ENCODE results near the gene CLCNKA.
"Not testable (repeated sequence)": the region's sequence is repeated elsewhere in the genome, so short reads cannot be mapped to it uniquely, and the experiment has no call there.

Gene CLCNKA

GRCh38 chr1:16021681-16022080, at the start of gene CLCNKA:
TSS of gene CLCNKA (plus strand) at chr1:16022036. CDS start at chr1:16022620, 584 bp downstream.
- peak; percentile 41 for DNase-seq

DNA sequence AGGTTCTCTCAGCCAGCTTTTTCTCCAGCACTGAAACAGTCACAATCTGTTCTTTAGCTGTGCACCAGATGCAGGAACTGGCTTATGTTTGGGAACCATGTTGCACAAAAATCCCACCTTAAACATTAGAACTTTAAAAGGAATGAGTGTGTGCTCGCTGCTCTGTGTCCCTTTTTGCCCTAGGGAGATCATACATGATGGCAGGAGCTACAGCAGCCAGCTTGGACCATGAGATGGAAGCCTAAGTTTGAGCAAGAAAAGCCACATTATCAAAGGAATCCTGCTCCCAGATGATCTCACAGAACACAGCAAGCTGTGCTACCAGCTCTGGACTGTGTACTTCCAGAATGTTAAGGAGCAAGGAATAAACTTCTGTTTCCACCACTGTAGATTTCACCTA, 49.4 kb upstream of the CLCNKA start:
- DNase-seq: no peak

- no peak for DNase-seq
These were observed 48.1 kb upstream of the CLCNKA start for GRCh38 chr1:15973772-15974171.

- DNase-seq: no peak
These were observed 47.0 kb upstream of the CLCNKA start for GRCh38 chr1:15974855-15975254.

DNA sequence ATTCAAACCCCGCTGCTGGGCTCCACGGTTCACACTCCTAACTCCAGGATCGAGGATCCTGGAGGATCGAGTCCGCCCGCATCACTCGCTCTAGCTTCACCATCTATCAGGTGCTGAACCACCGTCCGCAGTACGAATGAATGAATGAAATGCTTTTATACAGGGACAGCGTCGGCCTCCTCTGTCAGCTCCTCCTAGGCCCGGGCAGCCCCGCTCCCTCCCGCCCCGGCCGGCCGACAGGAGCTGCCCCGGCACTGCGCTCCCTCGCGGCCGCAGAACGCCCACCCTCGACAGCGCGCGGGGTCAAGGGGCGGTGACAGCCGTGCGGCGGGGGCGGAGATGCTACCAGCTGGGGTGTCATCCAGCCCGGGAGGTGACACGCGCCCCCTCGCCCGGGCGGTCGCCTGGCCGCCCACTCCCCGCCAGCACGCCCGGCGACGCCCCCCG, 46.5 kb upstream of the CLCNKA start:
- no peak for DNase-seq

DNA sequence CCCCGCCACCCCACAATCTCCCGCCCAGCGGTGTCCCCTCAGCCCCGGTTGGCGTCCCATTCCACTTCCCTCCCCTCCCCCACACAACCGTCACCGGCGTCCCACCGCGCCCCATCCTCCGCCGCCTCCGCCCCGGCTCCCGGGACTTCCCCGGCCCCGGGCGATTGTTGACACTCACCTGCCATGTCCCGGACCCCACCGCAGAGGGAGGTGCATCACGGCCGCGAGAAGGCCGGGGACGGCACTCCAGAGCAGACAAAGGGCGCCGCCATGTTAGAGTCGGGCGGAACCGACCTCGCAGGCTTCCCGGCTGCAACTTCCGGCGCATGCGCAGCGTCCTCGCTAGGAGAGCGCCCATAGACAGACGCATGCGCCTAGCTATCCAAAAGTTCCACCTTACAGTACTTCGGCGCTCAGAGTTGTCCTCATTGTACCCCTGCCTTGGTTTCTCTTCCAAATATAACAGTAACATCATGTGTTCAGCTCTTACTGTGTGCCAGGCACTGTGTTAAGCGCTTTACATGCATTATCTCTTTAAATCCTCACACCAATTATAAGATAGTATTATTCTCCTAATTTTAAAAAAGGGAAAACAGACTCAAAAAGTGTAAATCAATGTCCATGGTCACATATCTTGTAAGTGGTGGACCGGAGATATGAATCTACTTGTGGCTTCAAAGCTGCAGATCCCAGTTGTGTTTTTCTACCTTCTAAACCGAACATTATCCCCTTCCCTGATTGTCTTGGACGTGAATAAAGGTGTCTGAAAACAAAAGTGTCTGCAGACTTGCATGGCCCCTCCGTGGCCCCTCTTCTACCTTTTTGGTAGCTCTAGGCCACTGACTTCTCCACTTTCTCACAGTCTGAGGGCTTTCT, 45.8 kb upstream of the CLCNKA start, which contains the start of gene ZBTB17:
Gene ZBTB17, minus strand, starts transcription at position 297 of the 876 bp plus-strand sequence. CDS start 27,606 bp downstream, outside the sequence.
- peak; percentile 88 for DNase-seq

DNA sequence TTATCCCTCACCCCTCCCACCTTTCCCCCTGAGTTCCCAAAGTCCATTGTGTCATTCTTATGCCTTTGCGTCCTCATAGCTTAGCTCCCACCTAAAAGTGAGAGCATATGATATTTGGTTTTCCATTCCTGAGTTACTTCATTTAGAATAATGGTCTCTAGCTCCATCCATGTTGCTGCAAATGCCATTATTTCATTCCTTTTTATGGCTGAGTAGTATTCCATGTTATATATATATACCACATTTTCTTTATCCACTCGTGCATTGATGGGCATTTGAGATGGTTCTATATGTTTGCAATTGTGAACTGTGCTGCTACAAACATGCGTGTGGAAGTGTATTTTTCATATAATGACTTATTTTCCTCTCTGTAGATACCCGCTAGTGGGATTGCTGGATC, 43.9 kb upstream of the CLCNKA start:
- DNase-seq: not testable (repeated sequence)

DNA sequence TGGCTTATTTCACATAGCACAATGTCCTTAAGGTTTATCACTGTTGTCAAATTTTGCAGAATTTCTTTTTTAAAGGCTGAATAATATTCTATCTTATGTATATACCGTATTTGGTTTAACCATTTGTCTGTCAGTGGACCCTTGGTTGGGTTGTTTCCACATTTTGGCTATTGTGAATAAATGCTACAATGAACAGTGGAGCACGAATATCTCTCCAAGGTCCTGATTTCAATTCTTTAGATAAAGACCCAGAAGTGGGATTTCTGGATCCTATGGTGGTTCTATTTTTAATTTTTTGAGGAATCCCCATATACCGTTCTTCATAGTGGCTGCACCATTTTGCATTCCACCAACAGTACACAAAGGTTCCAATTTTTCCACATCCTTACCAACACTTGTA, 40.2 kb upstream of the CLCNKA start:
- no peak for DNase-seq

DNA sequence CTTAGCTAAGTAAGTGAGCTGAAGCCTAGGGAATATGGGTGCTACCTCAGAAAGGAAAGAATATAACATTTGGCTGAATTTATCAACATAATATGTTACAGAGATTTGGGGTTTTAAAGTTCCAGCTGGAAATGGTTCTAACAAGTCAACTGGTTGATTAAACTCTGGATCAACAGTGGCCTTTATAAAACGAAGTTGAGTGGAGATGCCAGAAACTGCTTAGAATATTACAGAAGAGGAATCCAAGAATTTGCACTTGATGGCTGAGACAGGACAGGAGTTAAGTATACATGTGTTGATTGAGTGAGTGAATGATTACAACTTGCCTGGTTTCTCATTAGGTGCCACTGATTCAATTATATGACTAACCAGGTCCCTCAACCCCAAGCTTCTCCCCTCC, 38.6 kb upstream of the CLCNKA start:
- DNase-seq: no peak

DNA sequence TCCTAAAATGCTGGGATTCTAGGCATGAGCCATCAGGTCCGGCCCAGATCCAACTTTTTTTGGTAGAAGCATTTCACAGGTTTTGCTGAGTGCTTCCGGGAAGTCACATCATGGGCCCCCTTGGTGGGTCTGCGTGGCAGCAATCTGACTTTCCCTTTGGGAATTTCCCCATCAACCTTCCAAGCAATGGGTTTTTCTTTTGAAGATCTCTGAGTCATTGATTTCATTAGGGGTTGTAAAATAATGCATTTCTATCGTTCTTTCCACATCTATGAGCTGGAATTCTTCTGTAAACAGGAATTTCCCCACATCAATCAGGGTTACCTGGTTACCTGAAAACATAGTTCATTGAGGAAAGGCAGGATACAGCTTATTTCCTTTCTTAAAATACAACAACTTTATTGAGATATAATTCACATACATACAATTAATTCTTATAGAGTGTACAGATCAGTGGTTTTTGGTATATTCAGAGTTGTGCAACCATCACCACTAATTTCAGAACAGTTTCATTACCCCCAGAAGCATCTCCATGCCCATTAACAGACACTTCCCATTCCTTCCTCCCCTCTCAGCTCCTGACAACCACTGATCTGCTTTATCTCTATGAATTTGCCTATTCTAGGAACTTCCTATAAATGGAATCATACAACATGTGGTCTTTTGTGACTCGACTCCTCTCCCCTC, 36.1 kb upstream of the CLCNKA start:
- no peak for DNase-seq

DNA sequence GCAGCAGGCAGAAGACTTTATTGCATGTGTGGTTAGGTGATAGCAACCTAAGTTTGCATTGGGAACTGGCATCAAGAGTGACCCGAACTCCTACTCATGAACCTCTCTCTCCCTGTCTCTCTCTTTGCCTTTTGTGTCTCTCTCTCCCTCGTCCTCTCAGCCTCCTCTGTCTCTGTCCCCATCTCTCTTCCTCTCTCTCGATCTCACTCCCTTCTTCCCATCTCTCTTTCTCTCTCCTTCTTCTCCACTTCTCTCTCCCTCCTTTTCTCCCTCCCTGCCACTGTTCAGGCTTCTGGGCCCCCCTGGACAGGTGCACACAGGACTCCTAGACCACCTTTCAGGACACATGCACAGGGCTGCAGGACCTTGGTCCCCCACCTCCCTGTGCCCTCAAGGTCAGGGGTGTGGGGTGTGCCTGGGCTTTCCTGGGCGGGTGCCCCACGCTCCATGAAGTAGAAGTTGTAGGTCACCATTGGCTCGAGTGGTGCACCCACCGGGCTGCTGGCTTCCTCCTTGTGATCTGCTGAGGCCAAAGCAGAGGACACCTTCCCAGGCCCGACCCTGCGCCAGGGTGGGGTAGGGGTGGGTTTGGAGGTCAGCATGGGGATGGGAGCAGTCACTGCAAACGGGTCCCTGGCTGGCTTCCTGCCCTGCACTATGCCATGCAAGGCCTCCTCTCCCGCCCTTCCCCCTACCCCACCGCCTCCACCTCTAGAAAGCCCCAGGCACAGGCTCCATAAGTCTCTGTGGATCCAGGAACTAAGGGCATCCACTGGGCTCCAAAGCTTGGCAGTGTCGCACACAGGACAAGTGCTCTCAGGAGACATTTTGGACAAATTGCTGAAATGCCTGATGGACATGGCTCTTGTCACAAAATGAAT, 32.7 kb upstream of the CLCNKA start:
- DNase-seq: no peak

DNA sequence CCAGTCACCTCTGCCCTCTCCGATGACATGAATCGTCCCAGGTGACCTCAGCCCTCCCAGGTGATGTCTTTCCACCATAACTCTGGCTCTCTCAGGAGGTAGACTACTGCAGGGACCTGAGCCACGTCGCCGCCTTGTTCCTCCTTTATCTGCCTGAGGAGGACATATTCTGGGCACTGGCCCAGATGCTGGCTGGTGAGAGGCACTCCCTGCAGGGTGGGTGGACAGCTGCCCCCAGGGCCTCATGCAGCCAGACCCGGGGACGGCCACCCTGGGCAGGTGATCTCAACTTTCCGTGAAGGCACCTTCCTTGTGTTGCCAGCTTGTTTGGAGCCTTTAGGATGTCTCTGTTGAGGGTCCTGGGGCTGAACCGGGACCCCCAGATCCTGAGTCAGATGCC, 32.1 kb upstream of the CLCNKA start:
- no peak for DNase-seq

DNA sequence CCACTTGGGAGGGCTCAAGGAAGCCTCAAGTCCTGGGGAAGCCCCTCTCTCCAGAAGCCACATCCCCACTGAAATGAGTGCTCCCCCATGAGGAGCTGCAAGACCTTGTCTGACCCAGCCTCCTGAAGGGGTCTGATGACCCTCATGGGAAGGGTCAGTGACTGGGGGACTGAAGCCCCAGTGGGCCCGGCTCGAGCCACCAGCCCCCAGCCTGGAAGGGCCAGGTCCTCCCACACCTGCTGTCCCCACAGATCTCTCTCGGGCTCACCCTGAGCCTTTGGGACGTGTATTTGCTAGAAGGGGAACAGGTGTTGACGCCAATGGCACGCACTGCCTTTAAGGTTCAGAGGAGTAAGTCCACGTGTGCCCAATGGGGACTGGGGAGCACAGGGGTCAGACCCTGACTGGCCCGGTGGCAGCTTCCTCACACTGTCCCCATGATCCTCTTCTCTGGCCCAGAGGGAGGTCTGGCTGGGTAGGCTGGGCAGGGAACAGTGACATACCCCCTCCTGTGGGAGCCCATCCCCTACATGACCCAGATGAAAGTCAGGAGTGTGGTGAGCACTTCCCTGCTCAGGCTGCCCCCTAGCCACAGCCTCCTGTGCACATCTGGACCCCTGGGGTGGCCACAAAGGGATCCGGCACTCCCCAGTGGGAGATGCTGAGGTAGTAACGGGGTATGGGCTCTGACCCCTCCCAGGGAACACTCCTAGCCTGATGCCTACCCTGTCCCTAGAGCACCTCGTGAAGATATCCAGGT, 30.2 kb upstream of the CLCNKA start:
- DNase-seq: no peak

- no peak for DNase-seq
These were observed 29.7 kb upstream of the CLCNKA start for GRCh38 chr1:15992187-15992553.

- DNase-seq: no peak
These were observed 29.0 kb upstream of the CLCNKA start for GRCh38 chr1:15992582-15993500.

DNA sequence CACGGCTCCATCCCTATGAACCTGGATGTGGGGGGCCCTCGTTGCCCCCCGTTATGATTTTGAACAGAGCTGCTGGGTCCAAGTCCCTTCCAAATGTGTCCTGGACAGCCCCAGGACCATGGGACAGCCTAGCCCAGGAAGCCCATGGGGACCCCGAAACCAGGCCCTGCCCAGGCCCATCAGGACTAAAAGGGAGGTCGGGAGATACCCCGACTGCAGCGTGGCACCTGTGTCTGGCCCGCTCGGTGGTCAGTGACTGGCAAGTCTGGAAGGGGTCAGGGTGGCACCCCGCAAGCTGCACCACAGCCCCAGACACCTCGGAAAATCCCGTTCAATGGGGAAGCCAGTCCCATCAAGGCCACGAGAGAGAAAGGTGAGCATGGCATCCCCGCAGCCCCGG, 28.2 kb upstream of the CLCNKA start:
- no peak for DNase-seq

GRCh38 chr1:15994081-15994480, 27.8 kb upstream of the CLCNKA start:
- no peak for DNase-seq

DNA sequence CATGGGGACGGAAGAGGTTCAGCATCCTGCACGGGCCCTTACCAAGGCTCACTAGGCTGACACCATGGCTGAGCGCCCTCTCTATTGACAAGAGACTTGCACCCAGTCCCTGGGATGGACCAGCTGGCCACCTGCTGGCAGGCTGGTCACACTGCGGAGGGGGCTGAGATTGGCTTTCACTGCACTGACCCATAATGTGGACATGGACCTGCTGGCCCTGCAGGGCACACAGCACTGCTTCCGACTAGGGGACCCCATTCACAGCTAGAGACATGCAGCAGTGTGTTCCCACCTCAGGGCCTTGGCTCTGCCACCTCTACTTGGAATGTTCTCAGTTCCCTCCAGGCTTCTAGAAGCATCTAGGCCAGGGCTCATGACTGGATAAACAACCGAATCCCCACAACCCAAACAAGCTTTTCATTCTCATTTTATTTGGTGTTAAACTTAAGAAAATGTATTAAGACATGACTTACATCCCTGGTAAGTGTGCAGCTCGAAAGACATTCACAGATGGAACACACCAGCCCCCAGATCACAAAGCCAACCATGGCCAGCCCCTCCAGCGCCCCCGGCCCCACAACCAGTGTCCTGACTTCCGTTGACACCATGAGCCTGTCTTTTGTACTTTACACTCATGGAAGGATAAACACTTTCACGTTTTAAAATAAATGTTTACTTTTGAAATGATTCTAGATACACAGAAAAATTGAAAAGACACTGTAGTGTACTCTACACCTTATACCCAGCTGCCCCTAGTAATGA, 27.1 kb upstream of the CLCNKA start:
- no peak for DNase-seq

DNA sequence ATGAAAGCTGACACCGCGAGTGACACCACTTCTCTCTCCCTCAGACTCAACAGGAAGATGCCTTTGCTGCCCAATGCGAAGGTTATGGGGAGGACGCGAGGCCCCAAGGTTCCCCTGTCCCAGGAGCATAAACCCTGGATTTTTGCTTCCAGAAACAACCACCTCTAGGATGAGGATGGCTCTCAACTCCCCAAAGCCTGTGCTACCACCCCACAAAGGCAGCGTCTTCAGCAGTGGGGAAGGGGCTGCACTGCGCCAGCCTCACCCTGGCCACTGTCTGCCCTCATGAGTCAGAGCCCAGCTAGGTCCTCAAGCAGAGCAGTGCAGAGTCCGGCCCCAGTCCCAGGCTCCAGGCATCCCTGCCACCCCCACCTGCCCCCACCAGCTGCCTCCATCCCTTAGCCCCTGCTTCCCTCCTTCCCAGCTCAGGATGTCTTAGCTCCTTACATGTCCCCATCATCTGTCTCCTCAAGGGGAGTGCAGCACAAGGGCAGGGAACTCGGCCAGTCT, 24.7 kb upstream of the CLCNKA start:
- DNase-seq: no peak

- no peak for DNase-seq
These were observed 24.1 kb upstream of the CLCNKA start for GRCh38 chr1:15997637-15998280.
